ENCODE data around the gene TUB. TPM values are rescaled to one million over a fixed set of nuclear protein-coding genes. Genes with fewer than 3 reads are reported as not detected.

Gene TUB
- polyA plus RNA-seq, 1 donor (not counting 4 experiments of a cell fraction or from before 2014, with no cell fraction given): 0.84 TPM

DNA sequence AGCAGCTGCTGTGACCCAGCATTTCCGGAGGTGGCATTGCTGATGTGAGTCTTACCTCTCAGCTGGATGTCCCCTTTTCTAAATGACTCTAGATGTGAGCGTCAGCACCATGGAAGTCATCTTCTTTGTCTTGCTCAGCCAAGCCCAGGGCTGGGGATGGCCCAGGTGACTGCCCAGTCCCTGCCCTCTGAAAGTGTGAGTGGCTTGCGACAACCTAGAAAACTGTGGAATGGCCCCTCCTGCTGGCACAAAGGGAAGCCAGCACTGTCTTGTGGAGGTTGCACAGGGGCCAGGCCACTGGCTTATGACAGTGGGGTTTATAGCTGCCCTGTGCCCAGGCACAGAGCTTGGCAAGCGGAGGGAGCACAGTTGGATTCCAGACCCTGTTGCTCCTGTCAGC lies 6.2 kb downstream of the TUB start:
- H3K27ac ChIP-seq (ENCODE audit: control insufficient read depth, insufficient read depth, low read length): no peak overlapping the region
- no peak overlapping the region for H3K9ac ChIP-seq (ENCODE audit: control insufficient read depth, extremely low read depth, insufficient read depth, low read length)
- FAIRE-seq (no peak), DNase-seq (ENCODE audit: low read depth, low spot score) (no peak)
- H3K9me3 ChIP-seq (ENCODE audit: control insufficient read depth, low read depth, low read length): no peaks in the 10 kb centered on the region
- H3K4me2 ChIP-seq (ENCODE audit: control insufficient read depth, extremely low read depth, insufficient read depth, low read depth, low read length): no peak overlapping the region
- TF ChIP-seq, protein P1, sequence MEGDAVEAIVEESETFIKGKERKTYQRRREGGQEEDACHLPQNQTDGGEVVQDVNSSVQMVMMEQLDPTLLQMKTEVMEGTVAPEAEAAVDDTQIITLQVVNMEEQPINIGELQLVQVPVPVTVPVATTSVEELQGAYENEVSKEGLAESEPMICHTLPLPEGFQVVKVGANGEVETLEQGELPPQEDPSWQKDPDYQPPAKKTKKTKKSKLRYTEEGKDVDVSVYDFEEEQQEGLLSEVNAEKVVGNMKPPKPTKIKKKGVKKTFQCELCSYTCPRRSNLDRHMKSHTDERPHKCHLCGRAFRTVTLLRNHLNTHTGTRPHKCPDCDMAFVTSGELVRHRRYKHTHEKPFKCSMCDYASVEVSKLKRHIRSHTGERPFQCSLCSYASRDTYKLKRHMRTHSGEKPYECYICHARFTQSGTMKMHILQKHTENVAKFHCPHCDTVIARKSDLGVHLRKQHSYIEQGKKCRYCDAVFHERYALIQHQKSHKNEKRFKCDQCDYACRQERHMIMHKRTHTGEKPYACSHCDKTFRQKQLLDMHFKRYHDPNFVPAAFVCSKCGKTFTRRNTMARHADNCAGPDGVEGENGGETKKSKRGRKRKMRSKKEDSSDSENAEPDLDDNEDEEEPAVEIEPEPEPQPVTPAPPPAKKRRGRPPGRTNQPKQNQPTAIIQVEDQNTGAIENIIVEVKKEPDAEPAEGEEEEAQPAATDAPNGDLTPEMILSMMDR (optimal IDR thresholded peaks at IDR 0.05 in 1 of 3, IDR thresholded peaks at IDR 0.05 in 1 of 3, conservative IDR thresholded peaks at IDR 0.05 in 1 of 3; ENCODE audit: extremely low read depth in 1 of 3, insufficient read depth in 2 of 3, low read length in 3 of 3): peak in 2 of 3 experiments; percentile 16 to 39
- TF ChIP-seq EZH2 (IDR thresholded peaks at IDR 0.05; ENCODE audit: low read length): no peak
- H3K9me1 ChIP-seq (ENCODE audit: control insufficient read depth, extremely low read depth, insufficient read depth, low read length): no peaks in the 10 kb centered on the region
- dilution Hi-C loops (cut with MboI; ENCODE audit: extremely low pct_ligation_motif_present, low sequenced_read_pairs): no loop called here
- H3K4me1 ChIP-seq (ENCODE audit: control insufficient read depth, extremely low read depth, insufficient read depth, low read length): peaks cover 5% of the 10 kb centered on the region
- H2AFZ ChIP-seq (ENCODE audit: control insufficient read depth, low read length): no peak overlapping the region
- no peak overlapping the region for H3K4me3 ChIP-seq (ENCODE audit: control insufficient read depth in 2 of 3, extremely low read depth in 1 of 3, insufficient read depth in 2 of 3, low read depth in 1 of 3, low read length in 3 of 3)
- H3K79me2 ChIP-seq (ENCODE audit: control insufficient read depth, insufficient read depth, low read length): no peaks in the 10 kb centered on the region
- no peaks in the 10 kb centered on the region for H3K27me3 ChIP-seq (ENCODE audit: control insufficient read depth, extremely low read depth, insufficient read depth, low read length)
- H3K36me3 ChIP-seq (ENCODE audit: control insufficient read depth in 2 of 2, extremely low read depth in 1 of 2, insufficient read depth in 2 of 2, low read length in 2 of 2): no peaks in the 10 kb centered on the region
- H4K20me1 ChIP-seq (ENCODE audit: control insufficient read depth, extremely low read depth, insufficient read depth, low read length): no peaks in the 10 kb centered on the region

DNA sequence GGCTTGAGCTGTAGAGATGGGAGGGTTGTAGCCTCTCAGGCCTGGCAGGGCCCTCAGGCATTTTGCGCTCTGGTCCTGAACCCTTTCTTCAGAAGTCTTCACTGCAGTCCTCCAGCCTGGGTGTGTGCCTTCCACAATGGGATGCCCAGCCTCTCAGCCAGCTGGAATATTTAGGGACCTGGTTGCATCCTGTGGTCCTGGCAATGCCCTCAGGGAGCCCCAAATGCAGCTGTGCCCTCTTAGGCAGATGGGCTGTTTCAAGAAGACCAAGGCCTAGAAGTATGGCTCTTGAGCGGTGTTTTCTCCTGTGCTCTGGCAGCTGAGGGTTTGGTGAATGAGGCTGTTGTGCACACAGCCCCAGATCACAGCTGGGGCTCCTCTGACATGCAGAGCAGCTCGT lies 6.7 kb downstream of the TUB start:
- dilution Hi-C loops (cut with MboI; ENCODE audit: extremely low pct_ligation_motif_present, low sequenced_read_pairs): no loop called here
- no peak for TF ChIP-seq EZH2 (IDR thresholded peaks at IDR 0.05; ENCODE audit: low read length)
- TF ChIP-seq, protein P1 (optimal IDR thresholded peaks at IDR 0.05 in 1 of 3, IDR thresholded peaks at IDR 0.05 in 1 of 3, conservative IDR thresholded peaks at IDR 0.05 in 1 of 3; ENCODE audit: extremely low read depth in 1 of 3, insufficient read depth in 2 of 3, low read length in 3 of 3): no peak
- no peaks in the 10 kb centered on the region for H3K36me3 ChIP-seq (ENCODE audit: control insufficient read depth in 2 of 2, extremely low read depth in 1 of 2, insufficient read depth in 2 of 2, low read length in 2 of 2)
- H3K4me2 ChIP-seq (ENCODE audit: control insufficient read depth, extremely low read depth, insufficient read depth, low read depth, low read length): no peak overlapping the region
- DNase-seq (ENCODE audit: low read depth, low spot score) (no peak), FAIRE-seq (no peak)
- no peaks in the 10 kb centered on the region for H3K27me3 ChIP-seq (ENCODE audit: control insufficient read depth, extremely low read depth, insufficient read depth, low read length)
- no peaks in the 10 kb centered on the region for H3K9me3 ChIP-seq (ENCODE audit: control insufficient read depth, low read depth, low read length)
- H3K9me1 ChIP-seq (ENCODE audit: control insufficient read depth, extremely low read depth, insufficient read depth, low read length): no peaks in the 10 kb centered on the region
- H4K20me1 ChIP-seq (ENCODE audit: control insufficient read depth, extremely low read depth, insufficient read depth, low read length): no peaks in the 10 kb centered on the region
- no peak overlapping the region for H3K9ac ChIP-seq (ENCODE audit: control insufficient read depth, extremely low read depth, insufficient read depth, low read length)
- no peak overlapping the region for H2AFZ ChIP-seq (ENCODE audit: control insufficient read depth, low read length)
- no peak overlapping the region for H3K27ac ChIP-seq (ENCODE audit: control insufficient read depth, insufficient read depth, low read length)
- H3K4me3 ChIP-seq (ENCODE audit: control insufficient read depth in 2 of 3, extremely low read depth in 1 of 3, insufficient read depth in 2 of 3, low read depth in 1 of 3, low read length in 3 of 3): no peak overlapping the region
- peaks cover 5% of the 10 kb centered on the region for H3K4me1 ChIP-seq (ENCODE audit: control insufficient read depth, extremely low read depth, insufficient read depth, low read length)
- H3K79me2 ChIP-seq (ENCODE audit: control insufficient read depth, insufficient read depth, low read length): no peaks in the 10 kb centered on the region

All from keratinocyte (primary cell).